GM12874 (cell line): ENCODE data around the gene PTMA.

Experiments used
- CTCF ChIP-seq: IDR thresholded peaks from 2 replicates; pipeline ENCODE4 v1.5.1; 2011; ENCODE audit warnings: low read depth, mild to moderate bottlenecking, control low read depth, low read length, moderate library complexity; ENCODE audit not compliant: insufficient read depth

Gene PTMA

GRCh38 chr2:231737761-231738160, 29.4 kb downstream of the PTMA start:
- no peak for TF ChIP-seq CTCF

GRCh38 chr2:231743376-231744116, 35.2 kb downstream of the PTMA start:
- TF ChIP-seq CTCF, result no peak

GRCh38 chr2:231745303-231746038, 37.1 kb downstream of the PTMA start:
- TF ChIP-seq CTCF, result no peak

GRCh38 chr2:231751042-231751815, 42.9 kb downstream of the PTMA start:
- no peak for TF ChIP-seq CTCF

- TF ChIP-seq CTCF, result no peak
These were observed 43.7 kb downstream of the PTMA start for GRCh38 chr2:231752061-231752460.

GRCh38 chr2:231761735-231762134, 53.4 kb downstream of the PTMA start:
- no peak for TF ChIP-seq CTCF
